GM06990 (cell line): Measurements from ENCODE around the gene RAPGEF5.
A peak's percentile ranks its signal among the peaks of the same experiment; 100 is the strongest.
"Not testable (repeated sequence)": the region's sequence is repeated elsewhere in the genome, so short reads cannot be mapped to it uniquely, and the experiment has no call there.

Source experiments
- DNase-seq: peaks from one replicate; pipeline ENCODE4 v3.0.0-alpha.2; 2011; ENCODE audit not compliant: insufficient read length; ENCODE audit errors: extremely low read depth
- H3K27me3 ChIP-seq: replicated peaks from 2 replicates; pipeline ENCODE4 v1.6.0; 2011; ENCODE audit warnings: low read length; ENCODE audit not compliant: control insufficient read depth, insufficient read depth
- H3K36me3 ChIP-seq: 2 replicates; pipeline ENCODE4 v1.5.1; 2011; ENCODE audit warnings: low read length; ENCODE audit not compliant: control insufficient read depth, insufficient read depth
- H3K4me3 ChIP-seq: replicated peaks from 2 replicates; pipeline ENCODE4 v1.5.1; 2011; ENCODE audit warnings: low read depth, mild to moderate bottlenecking, control low read depth, low read length
- TF ChIP-seq, protein P1 (sequence below): IDR thresholded peaks from 2 replicates; pipeline ENCODE4 v1.5.1; 2011; ENCODE audit warnings: low read length, control low read depth, mild to moderate bottlenecking, inconsistent platforms; ENCODE audit not compliant: insufficient read depth, poor library complexity, severe bottlenecking

RAPGEF5 gene

DNA sequence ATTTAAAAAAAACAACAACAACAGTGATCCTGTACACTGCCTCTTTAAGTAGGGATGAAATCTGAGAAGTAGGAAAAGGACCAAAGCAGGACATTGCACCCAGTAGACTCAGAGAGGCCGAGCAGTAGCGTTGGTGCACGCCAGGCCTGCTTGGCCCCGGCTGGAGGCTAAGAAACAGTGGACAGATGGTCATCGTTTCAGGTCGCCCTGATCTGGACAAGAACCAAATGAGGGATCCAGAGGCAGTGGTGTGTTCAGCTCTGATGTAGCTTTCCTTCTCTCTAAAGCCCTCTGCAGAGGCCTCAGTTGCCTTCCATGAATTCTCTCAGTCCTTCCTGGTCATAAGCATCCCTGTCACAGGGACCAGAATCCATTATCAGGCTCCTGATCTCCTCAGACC, 269.1 kb downstream of the RAPGEF5 start:
- Histone ChIP-seq H3K4me3 (no peak overlapping the region), H3K36me3 (no peaks in the 10 kb centered on the region), H3K27me3 (no peaks in the 10 kb centered on the region; the same call in 1 of the 2 replicates)
- TF ChIP-seq, protein P1, sequence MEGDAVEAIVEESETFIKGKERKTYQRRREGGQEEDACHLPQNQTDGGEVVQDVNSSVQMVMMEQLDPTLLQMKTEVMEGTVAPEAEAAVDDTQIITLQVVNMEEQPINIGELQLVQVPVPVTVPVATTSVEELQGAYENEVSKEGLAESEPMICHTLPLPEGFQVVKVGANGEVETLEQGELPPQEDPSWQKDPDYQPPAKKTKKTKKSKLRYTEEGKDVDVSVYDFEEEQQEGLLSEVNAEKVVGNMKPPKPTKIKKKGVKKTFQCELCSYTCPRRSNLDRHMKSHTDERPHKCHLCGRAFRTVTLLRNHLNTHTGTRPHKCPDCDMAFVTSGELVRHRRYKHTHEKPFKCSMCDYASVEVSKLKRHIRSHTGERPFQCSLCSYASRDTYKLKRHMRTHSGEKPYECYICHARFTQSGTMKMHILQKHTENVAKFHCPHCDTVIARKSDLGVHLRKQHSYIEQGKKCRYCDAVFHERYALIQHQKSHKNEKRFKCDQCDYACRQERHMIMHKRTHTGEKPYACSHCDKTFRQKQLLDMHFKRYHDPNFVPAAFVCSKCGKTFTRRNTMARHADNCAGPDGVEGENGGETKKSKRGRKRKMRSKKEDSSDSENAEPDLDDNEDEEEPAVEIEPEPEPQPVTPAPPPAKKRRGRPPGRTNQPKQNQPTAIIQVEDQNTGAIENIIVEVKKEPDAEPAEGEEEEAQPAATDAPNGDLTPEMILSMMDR = no peak
- DNase-seq = no peak

DNA sequence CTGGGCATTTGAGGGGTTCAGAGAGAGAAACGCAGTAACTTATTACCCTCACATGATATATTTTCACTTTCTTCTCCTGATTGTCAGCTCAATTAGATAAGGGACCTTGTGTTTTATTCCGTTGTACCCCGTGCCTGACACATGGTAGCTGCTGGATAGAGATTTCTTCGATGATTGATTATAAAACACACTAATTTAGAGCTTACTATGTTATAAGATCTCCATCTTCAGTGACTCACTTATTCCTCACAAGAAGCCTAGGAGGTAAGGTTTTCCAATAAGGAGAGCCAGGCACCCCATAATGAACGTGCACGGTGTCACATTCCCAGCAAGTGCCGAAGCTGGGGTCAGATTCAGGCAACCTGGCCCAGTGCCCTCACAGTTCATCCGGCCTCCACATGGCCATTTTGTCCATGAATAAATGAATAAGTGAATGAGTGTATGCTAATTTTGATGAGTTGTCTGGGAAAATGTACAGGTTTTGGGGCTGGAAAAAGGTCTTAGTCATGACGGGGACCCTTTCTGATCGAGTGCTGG, 273.2 kb downstream of the RAPGEF5 start:
- no peak for DNase-seq
- H3K4me3 ChIP-seq = peak overlapping the region; percentile 72
- TF ChIP-seq, protein P1 = no peak
- peaks cover 1% of the 10 kb centered on the region; the same call in 1 of the 2 replicates for H3K27me3 ChIP-seq
- H3K36me3 ChIP-seq = no peaks in the 10 kb centered on the region

DNA sequence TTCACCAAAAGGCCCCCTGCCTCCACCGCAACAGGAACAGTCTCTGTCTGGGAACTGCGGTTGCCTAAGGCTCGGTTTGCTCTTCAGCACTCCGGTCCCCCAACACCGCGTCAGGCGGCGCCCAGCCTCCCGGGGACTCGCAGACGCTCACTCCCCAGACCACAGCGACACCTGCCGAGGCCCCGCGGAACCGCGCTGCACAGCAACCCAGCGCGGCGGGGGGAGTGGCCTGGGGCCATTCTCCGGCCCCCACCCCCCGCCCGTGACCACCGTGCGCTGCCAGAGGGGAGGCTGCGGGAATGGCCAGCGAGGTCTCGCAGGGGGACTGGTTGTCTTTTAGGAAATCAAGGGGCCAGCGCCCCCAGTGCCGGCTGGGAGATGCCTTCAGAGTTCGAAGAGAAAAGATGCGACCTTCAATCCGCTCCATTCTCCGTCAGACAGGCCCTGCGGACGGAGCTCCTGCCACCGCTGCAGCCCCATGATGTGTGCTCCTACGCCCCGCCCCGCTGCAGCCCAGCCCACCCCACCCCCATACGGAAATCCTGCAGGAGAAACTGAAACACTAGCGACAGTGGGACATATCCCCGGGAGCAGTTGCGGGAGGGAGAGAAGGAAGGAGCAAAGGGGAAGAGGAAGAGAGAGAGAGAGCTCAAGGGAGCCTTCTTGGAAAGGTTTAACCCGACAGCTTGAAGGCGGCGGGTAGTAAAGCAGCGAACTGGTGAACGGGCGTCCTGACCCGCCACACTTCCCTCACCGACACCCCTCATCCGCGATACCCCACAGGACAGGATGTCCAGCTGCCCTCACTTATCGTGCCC, 273.9 kb downstream of the RAPGEF5 start:
- TF ChIP-seq, protein P1 = peak; percentile 94
- Histone ChIP-seq H3K36me3 (no peaks in the 10 kb centered on the region), H3K27me3 (peaks cover 1% of the 10 kb centered on the region), H3K4me3 (peak overlapping the region; percentile 72)
- DNase-seq = peak; percentile 83

DNA sequence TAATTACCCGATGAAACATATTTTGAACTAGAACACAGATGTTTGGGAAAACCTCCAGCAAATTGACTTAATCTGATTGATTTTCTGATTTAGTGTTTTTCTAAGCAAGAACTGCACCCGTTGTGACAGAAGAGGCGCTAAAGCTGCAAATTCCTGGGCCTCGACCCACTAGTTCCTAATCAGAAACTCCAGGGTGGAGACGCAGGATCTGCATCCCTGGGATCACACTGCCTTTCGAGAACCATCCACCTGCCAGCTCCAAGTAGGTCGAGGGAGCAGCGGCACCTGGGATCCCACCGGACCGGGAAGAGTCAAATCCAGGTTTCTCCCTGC, 274.4 kb downstream of the RAPGEF5 start:
- peaks cover 1% of the 10 kb centered on the region for H3K27me3 ChIP-seq
- no peak for DNase-seq
- H3K4me3 ChIP-seq = peak overlapping the region; percentile 72
- H3K36me3 ChIP-seq = no peaks in the 10 kb centered on the region
- TF ChIP-seq, protein P1 = no peak

DNA sequence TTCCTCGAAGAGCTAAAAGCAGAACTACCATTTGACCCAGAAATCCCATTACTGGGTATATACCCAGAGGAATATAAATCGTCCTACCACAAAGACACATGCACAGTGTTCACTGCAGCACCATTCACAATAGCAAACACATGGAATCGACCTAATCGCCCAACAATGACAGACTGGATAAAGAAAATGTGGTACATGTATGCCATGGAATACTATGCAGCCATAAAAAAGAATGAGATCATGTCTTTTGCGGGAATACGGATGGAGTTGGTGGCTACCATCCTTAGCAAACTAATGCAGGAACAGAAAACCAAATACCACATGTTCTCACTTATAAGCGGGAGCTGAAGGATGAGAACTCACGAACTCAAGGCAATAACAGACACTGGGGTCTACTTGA, 276.7 kb downstream of the RAPGEF5 start:
- not testable (repeated sequence) for H3K36me3 ChIP-seq, H3K27me3 ChIP-seq, H3K4me3 ChIP-seq, DNase-seq

DNA sequence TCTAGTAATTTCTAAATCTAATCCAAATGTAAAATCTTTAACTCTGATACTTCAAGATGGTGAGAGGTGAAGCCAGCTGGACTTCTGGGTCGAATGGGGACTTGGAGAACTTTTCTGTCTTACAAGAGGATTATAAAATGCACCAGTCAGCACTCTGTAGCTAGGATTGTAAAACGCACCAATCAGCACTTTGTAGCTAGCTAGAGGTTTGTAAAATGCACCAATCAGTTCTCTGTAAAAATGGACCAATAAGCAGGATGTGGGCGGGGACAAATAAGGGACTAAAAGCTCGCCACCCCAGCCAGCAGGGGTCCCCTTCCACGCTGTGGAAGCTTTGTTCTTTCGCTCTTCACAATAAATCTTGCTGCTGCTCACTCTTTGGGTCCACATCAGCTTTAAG, 278.1 kb downstream of the RAPGEF5 start:
- not testable (repeated sequence) for H3K27me3 ChIP-seq, H3K4me3 ChIP-seq, DNase-seq, H3K36me3 ChIP-seq

DNA sequence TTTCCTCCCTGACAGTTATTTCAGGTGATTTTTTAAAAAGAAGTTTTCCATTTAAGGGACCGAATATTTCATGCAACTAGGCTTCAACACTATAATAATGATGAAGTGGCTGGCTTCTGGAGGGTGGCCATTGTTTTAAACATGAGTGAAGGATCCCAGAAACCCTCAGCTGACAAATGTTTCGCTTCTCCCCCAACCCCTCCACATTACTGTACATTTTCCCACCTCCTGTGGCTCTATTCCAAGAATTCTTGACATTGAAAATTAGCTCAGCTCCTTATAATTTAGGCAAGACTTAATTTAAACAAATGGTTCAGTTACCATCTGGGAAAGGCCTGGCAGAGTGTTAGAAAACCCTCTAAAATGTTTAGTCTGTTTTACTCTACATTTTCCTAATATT, 281.4 kb downstream of the RAPGEF5 start:
- Histone ChIP-seq H3K27me3 (no peaks in the 10 kb centered on the region; the same call in none of the 2 replicates), H3K4me3 (no peak overlapping the region), H3K36me3 (no peaks in the 10 kb centered on the region)
- TF ChIP-seq, protein P1 = no peak
- no peak for DNase-seq
